GM19468 (cell line): ENCODE measurements around the gene GRIFIN.
"Not testable (repeated sequence)": the region's sequence is repeated elsewhere in the genome, so short reads cannot be mapped to it uniquely, and the experiment has no call there.

Experiments used
- ATAC-seq: cut with Tn5 transposase; IDR thresholded peaks from one replicate; pipeline ENCODE4 v1.9.1; 2021; ENCODE audit warnings: mild to moderate bottlenecking, moderate library complexity, moderate number of reproducible peaks; ENCODE audit not compliant: unreplicated experiment; ENCODE audit errors: extremely low read depth

Gene GRIFIN

DNA sequence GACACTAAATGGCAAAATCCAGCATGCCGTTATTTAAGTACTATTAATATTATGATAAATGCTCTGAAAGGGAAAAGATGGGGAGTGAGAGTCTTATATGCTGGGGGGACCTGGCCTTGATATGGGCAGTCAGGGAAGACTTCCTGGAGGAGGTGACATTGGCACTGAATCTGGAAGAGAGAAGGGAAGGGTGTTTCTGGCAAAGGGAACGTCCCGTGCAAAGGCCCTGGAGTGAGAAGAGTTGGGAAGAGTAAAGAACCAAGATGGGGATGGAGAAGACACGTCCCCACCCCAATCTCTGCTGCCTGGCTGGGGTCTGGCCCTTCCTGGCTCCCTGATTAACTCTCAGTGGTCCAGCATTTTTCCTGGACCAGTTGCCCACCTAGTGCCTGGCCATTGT lies 5.0 kb upstream of the GRIFIN start:
- ATAC-seq = no peak

DNA sequence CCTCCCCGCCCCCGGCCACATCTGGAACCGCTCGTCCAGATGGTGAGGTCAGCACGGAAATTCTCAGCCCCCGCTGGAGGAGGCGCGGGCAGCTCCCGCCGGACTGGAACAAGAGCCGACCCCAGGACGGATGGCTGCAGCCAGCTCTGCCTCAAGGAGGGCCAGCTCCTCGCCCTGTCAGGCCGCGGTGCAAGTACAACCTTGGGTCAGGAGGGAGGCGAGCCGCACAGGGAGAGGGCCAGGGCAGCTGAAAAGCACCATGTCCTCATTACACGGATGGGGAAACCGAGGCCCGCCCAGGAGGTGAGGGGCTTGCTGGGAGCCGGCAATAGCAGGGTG lies 3.8 kb upstream of the GRIFIN start:
- ATAC-seq = no peak

DNA sequence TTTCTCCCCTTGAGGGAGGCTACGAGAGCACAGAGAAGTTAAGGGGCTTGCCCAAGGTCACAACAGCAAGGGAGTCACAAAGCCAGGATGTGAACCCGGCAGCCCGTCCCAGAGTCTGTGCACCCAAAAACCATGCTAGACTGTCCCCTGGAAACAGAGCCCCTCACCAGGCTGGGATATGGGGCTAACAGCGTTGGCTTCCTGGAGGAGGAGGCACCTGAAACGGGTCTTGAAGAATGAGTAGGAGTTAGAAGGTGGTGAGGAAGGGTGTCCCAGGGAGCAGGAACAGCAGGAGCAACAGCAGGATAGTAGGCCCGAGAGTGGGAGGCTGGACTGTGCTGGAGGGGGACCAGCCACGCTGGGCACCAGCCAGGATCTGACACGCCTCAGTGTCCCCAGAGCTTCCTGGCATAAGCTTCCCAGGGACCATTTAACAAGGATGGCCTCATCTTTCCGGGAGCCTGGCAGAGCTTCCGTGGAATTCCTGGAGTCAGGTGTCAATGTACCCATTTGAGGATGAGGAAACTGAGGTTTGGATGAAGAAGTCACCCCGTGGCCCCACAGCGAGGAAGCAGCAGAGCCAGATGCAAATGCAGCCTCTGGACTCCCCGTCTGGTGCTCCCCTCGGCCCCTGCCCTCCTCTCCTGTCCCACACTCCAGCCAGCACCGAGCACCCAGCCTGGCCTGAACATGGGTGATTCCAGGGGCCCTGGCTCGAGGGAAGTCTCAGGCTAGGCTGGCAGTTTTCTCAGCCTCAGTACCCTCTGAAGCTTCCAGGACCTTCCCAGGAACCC lies 3.3 kb upstream of the GRIFIN start:
- ATAC-seq = no peak

DNA sequence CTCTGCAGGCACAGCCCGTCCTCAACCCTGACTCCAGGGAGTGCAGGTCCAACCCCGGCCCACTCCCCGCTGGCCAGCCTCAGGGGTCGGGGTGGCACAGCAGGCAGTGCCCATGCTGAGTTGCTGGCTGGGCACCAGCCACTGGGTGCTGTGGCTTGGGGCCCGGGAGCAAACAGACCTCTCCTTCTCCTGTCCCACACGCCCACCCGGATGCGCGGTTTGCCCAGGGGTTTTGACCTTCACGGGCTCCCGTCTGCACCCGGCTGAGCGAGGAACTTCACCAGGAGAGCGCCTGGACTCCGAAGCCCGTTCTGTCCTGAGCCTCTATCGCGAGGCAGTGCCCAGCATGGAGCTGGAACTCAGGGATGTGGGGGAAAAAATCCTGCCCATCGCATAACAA lies 2.6 kb upstream of the GRIFIN start:
- no peak for ATAC-seq

- no peak for ATAC-seq
Observed at GRCh38 chr7:2478399-2478785, 2.2 kb upstream of the GRIFIN start.

DNA sequence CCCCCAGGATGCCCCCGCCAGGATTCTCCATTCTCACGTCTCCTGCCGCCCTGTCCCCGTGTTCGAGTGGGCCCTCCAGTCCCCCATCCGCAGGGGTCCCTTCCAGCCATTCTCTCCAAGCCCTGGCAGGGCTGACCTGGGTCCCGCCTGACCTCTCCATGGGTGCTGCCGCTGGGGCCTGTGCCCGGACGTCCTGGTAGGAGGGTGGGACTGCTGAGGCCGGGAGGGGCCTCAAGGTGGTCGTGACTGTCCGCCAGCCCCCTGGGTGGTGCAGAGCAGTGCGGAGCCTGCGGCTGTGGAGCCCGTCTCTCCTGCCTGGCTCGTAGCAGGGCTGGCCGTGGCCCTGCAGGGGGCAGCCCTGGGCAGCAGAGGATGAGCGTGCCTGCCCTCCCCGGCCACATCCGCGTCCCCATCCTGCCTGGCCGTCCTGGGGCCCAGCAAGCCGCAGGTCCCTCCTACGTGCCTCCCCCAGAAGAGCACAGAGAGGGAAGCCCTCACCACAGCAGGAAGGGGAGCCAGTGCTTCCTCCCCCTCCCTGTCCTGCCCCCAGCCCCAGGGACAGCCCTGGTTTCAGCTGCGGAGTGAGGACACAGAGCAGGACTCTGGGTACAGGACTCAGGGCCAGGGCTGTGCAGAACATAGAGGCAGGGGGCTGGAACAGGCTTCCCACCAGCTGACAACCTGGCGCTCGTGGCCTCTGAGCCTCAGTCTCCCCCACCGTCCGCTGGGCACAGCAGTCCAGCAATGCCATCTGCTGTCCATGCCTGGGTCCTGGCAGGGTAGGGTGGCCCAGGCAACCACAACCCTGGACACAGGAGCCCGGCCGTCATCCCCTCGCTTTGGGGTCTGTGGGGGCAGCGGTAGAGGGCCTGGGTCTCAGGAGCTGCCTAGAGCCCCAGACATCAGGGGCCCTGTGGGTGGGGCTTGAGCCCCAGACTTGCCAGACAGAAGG lies 1.5 kb upstream of the GRIFIN start:
- no peak for ATAC-seq

DNA sequence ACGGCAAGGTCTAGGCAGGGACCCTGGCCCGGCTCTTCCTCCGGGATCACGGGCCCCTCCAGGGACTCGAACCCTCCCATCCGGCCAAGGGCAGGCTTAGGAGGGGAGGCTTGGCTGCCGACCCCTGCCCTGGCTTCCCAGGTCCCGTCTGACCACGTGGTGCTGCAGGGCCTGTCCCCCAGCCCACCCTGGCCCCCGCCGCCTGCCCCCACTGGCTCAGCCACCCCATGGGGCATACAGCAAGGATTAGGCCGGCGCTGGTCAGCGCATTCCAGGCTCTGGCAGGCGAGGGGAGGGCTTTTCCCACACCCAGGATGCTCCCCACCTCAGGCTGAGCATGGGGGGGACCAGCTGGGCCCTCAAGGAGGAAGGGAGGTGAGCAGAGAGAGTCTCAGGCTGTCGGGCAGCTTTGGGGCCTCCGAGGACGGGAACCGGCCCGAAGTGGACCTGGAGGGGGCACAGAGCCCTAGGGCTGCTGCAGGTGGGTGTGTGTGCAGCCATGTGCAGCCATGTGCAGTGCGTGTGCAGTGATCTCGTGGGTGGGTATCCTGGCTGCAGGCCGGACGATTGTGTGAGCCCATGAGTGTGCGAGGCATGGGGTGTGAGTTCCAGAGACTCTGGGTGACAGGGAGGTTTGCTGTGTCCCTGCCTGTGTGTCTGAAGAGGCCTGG lies 713 bp upstream of the GRIFIN start:
- ATAC-seq = no peak

GRCh38 chr7:2475678-2476015 lies 551 bp downstream of the GRIFIN start:
- no peak for ATAC-seq

DNA sequence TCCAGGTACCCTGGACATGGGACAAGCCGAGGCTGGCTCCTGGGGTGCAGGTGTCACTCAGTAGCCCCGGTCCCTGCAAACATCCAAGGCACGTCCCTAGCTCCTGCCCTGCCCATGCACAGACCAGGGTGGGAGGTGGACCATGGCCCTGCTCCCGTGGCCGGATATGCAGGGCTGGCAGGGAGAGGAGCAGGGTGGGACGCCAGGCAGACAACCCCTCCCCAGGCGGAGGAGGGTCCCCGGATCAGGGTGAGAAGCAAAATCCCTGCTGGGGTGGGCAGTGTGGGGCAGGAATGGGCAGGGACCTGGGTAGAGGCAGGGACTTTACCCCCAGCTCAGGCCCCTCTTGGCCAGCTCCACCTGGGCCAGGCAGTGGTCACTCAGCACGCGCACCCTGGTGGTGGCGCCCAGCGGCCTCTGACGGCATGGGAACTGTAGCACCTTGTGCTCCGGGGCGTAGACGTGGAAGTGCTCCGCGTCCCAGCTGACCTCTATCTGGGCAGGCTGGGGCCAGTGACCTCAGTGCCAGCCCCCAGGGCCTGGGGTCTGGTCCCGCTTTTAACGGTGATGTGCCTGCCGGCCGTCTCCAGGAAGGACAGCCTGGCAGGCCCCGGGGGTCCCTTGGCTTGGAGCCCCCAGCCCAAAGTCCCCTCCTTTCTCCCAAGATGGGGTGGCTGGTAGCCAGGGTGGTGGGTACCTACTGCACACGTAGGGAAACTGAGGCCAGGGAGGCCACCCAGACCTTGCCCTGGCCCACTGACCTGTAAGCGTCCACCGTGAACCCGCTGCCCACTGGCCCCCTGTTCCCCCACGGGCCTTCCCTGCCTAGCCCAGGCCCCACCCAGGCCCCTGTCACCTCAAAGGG lies 1.2 kb downstream of the GRIFIN start:
- no peak for ATAC-seq

GRCh38 chr7:2474224-2474623 lies 2.0 kb downstream of the GRIFIN start:
- no peak for ATAC-seq

- ATAC-seq = no peak
Observed at GRCh38 chr7:2473496-2474180, 2.6 kb downstream of the GRIFIN start.

DNA sequence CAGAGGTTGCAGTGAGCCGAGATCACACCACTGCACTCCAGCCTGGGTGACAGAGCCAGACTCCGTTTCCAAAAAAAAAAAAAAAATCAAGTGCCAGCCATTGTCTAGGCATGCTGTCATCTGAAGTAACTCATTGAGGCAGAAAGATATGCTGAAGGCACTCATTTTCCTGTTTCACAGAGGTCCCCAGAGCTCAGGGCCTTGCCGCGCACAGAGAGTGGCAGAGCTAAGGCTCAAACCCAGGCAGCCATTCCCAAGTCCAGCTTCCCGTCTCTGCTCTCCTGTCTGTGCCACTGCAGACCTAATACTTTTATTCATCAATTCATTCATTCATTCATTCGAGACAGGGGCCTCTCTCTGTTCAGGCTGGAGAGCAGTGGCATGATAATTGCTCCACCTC lies 3.5 kb downstream of the GRIFIN start:
- ATAC-seq = no peak

- ATAC-seq = no peak
Observed at GRCh38 chr7:2471396-2471795, 4.8 kb downstream of the GRIFIN start.

- no peak for ATAC-seq
Observed at GRCh38 chr7:2471022-2471329, 5.2 kb downstream of the GRIFIN start.

GRCh38 chr7:2470204-2471021 lies 5.8 kb downstream of the GRIFIN start:
- no peak for ATAC-seq

DNA sequence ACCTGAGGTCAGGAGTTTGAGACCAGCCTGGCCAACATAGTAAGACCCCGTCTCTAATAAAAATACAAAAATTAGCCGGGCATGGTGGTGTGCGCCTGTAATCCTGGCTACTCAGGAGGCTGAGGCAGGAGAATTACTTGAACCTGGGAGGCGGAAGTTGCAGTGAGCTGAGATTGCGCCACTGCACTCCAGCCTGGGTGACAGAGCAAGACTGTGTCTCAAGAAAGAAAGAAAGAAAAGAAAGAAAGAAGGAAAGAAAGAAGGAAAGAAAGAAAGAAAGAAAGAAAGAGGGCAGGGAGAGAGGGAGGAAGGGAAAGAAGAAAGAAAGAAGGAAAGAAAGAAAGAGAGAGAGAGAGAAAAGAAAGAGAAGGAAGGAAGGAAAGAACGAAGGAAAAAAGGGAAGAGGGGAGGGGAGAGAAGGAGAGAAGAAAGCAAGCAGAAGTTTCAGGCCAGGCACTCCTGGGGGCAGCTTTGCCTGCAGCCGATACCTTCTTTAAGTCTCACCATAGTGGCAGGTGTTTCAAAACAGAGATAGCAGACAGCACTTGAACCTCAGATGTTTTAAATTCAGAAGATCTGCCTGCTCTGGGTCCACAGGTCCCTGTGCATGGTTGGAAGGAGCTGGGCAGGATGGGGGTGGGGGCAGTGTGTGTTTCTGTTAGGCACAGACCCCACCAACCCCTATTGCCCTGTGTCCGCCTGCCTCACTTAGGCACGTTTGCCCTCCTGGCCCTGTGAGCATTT lies 6.6 kb downstream of the GRIFIN start:
- not testable (repeated sequence) for ATAC-seq

DNA sequence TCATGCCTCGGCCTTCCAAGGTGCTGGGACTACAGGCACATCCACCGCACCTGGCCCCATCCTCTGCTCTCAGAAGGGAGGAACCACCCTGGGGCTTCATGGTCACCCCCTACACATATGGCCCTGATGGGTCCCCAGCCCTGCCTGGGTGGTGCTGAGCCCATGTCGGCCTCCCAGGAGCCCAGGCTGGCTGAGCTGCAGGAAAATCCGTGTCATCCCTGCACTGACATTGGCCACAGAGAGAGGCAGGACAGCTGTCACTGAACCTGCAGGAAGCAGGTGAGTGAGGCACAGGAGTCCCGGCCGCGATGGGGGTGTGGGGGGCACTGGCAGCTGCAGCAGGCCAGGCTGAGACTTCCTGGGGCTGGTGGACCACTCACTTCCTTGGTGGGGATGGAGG lies 8.0 kb downstream of the GRIFIN start:
- no peak for ATAC-seq

DNA sequence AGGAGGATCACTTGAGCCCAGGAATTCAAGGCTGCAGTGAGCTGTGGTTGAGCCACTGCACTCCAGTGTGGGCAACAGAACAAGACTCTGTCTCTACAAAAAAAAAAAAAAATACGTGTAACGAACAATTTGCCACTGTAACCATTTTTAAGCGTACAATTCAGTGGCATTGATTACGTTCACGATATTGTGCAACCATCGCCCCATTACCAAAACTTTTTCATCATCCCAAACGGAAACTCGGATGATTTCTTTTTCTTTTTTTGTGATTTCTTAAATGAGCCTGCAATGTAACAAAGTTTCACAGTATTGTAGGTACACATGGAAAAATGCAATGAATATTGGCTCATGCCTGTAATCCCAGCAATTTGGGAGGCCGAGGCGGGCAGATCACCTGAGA lies 9.5 kb downstream of the GRIFIN start:
- no peak for ATAC-seq
